AG09319 (cell line): Measurements from ENCODE around the gene FEZF1.

Source experiments
- DNase-seq: peaks from one replicate; pipeline ENCODE4 v3.0.0-alpha.2; 2010; ENCODE audit warnings: low read depth; ENCODE audit errors: extremely low read depth
- CTCF ChIP-seq: IDR thresholded peaks from 2 replicates; pipeline ENCODE4 v1.5.1; 2011; ENCODE audit warnings: low read depth, mild to moderate bottlenecking, inconsistent platforms, low read length, moderate library complexity

FEZF1 gene

DNA sequence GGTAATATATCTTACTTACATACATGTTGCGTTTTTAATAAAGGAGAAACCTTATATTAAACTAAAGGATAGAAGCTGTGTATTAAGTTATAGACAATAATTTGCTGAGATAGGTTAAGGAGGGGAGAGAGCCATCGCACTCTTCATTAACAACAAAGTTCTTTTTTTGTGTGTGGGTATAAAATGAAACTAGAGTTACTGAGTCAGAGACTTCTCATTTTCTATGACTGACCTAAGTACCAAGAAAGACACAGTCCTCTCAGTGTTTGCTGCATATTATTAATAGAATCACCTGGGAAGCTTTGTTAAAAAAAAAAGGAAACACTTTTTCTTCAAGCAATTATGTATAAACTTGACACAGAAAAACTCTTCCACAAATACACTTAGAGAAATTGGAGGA, 31.4 kb downstream of the FEZF1 start:
- DNase-seq: no peak
- TF ChIP-seq CTCF: no peak

DNA sequence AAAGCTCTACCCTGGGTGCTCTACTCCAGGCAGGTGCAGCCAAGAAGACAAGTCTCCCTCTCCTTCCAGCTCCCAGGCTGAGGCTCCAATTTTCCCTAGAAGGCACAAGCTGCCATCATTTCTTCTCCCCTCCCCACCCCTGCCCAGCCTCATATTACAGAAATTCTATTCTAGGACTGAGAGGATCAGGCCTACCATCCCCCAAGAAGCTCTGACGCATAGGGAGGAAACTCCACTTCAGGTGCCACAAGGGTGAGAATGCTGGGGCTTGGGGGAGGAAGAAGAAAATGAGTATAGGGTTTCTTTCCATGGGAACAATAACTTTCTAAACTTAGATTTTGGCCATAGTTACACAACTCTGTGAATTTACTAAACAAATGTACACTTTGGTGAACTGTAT, 35.3 kb downstream of the FEZF1 start:
- DNase-seq: no peak
- no peak for TF ChIP-seq CTCF

DNA sequence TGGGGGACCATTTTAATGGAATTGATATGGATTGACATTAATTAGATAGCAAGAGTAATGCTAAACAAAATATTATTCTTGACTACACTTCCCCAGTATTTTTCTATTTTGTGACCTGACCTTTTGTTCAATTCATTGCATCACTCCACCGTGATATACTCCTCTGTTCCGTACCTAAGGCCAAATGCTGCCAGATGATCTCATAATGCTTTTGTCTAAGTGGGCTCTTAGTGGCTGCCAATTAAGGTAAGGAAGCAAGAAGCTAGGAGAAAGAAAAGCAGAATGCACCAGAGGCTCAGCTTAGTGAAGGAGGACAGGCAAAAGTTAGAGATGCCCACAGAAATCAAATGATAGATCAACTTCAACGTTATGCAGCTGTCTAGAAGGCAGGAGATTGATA, 36.4 kb downstream of the FEZF1 start:
- no peak for DNase-seq
- TF ChIP-seq CTCF: no peak

- DNase-seq: no peak
- TF ChIP-seq CTCF: no peak
These were observed 42.3 kb downstream of the FEZF1 start for GRCh38 chr7:122262246-122262645.

GRCh38 chr7:122261442-122261841, 43.1 kb downstream of the FEZF1 start:
- DNase-seq: no peak

DNA sequence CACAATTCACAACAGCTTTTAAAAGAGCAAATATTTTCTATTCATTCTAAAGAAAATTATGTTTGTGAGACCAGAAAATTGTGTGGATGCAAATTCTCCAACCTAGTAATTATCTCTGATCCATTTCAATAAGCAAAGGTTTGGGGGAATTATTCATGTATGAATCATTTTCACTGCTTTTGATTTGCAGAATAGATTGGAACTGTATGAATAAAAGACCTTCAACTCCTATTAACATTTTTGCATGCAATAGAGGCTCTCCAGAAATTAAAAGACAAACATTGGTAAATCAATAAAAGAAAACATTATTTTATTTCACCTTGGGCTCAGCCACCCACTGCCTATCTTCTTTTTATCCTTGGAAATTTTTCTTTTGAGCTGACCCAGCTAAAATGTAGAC, 43.5 kb downstream of the FEZF1 start:
- no peak for DNase-seq
- no peak for TF ChIP-seq CTCF

More at GRCh38 chr7:122261442-122261841, 43.1 kb downstream of the FEZF1 start:
- TF ChIP-seq CTCF: no peak

- no peak for TF ChIP-seq CTCF
- no peak for DNase-seq
These were observed 44.2 kb downstream of the FEZF1 start for GRCh38 chr7:122260336-122260735.
